ENCODE data around the gene FSTL3.
"Not testable (repeated sequence)": the region's sequence is repeated elsewhere in the genome, so short reads cannot be mapped to it uniquely, and the experiment has no call there.

GRCh38 chr19:698529-698928 is 22.3 kb downstream of the FSTL3 start:
- not testable (repeated sequence) for TF ChIP-seq CTCF (IDR thresholded peaks at IDR 0.05; ENCODE audit: low read depth, low read length, poor library complexity, severe bottlenecking); EZH2phosphoT487 (IDR thresholded peaks at IDR 0.05; ENCODE audit: borderline replicate concordance, low read length)

All from DOHH2 (cell line).